Gastroesophageal sphincter (tissue), 3 donors: ENCODE results near the gene RBM33.

Experiments used
- CTCF ChIP-seq, 4 experiments: fragments of 200-600 bp in 2 of 4; fragments of 450-650 bp in 2 of 4; sonication (generic) in 1 of 4; IDR thresholded peaks; one replicate each; pipeline ENCODE4 v1.5.1; 2017 to 2019; ENCODE audit warnings: antibody characterized with exemption in 4 of 4, mild to moderate bottlenecking in 2 of 4, moderate library complexity in 2 of 4
- POLR2A ChIP-seq, 2 donors: fragments of 450-650 bp; IDR thresholded peaks; one replicate each; pipeline ENCODE4 v1.6.1; 2017; ENCODE audit warnings: antibody characterized with exemption in 2 of 2, mild to moderate bottlenecking in 2 of 2, moderate library complexity in 1 of 2
- POLR2AphosphoS5 ChIP-seq: sonication (generic); formaldehyde crosslinking; IDR thresholded peaks from one replicate; pipeline ENCODE4 v1.6.1; 2017; ENCODE audit warnings: antibody characterized with exemption

- TF ChIP-seq CTCF (IDR thresholded peaks at IDR 0.05) (no peak), POLR2AphosphoS5 (no peak), POLR2A (IDR thresholded peaks at IDR 0.05) (no peak)
Measured at GRCh38 chr7:155685791-155686160, 41.3 kb downstream of the RBM33 start.
